ENCODE results near the gene DCAF4L1. TPM values are rescaled to one million over a fixed set of nuclear protein-coding genes. Genes with fewer than 3 reads are reported as not detected.

The DCAF4L1 gene
- total and polyA plus RNA-seq, 2 of the 4 experiments (the other 2 are of a cell fraction), result 0.07 to 0.18 TPM

DNA sequence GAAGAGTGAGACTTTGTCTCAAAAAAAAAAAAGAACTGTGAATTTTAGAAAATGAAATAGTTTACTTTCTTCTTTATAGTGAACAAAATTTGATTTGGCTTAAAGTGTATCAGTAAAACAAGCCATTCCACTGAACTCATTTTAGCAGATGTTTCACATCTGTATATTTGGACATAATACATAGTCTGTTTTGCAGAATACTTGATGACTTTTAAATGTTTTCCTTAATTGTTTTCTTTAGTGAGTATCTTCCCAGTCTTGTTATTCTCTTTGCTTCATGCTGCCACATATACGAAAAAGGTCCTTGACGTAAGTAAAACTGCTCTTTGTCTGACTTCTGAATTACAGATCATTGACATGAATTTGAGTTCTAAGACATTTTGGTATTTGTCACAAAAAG, 38.0 kb upstream of the DCAF4L1 start:
- H3K4me3 ChIP-seq (ENCODE audit: insufficient read depth, low read depth, low read length), result no peak overlapping the region
- H3K14ac ChIP-seq (replicated peaks; ENCODE audit: low read depth, low read length), result no peak overlapping the region
- H3K23ac ChIP-seq (ENCODE audit: low read depth, low read length), result no peak overlapping the region
- DNase-seq (no peak), ATAC-seq (ENCODE audit: low read depth) (no peak)
- peaks cover 2% of the 10 kb centered on the region; the same call in 1 of the 2 replicates for H3K4me1 ChIP-seq (ENCODE audit: control insufficient read depth, insufficient read depth, low read length)
- POLR2A ChIA-PET (ENCODE audit: unreplicated experiment), result no interaction called here
- intact Hi-C loops (cut with micrococcal nuclease) (no loop called here), dilution Hi-C loops (cut with HindIII; ENCODE audit: low sequenced_read_pairs, unreplicated experiment) (no loop called here), in situ Hi-C loops (cut with MboI; ENCODE audit: low sequenced_read_pairs) (no loop called here)
- no peak overlapping the region for H4K91ac ChIP-seq (ENCODE audit: insufficient read depth, low read depth, low read length)
- no peak overlapping the region for H3K4me2 ChIP-seq (ENCODE audit: low read depth, low read length)
- H3K79me1 ChIP-seq (ENCODE audit: low read depth in 1 of 2, low read length in 2 of 2), result peaks cover 7 to 11% of the 10 kb centered on the region in 2 experiments
- no TSS peak for BruUV-seq (replicated peaks)
- H3K27me3 ChIP-seq (ENCODE audit: control insufficient read depth, insufficient read depth, low read length), result no peaks in the 10 kb centered on the region
- H2BK5ac ChIP-seq (ENCODE audit: low read depth, low read length, poor library complexity, severe bottlenecking), result no peak overlapping the region
- no peak overlapping the region for H2BK15ac ChIP-seq (ENCODE audit: low read depth, low read length)
- H2BK120ac ChIP-seq (ENCODE audit: low read depth, low read length), result no peak overlapping the region
- no peak overlapping the region for H2BK20ac ChIP-seq (ENCODE audit: low read depth, low read length)
- H2AFZ ChIP-seq (replicated peaks; ENCODE audit: low read length, poor library complexity), result no peak overlapping the region
- no peaks in the 10 kb centered on the region for H3K9me3 ChIP-seq (ENCODE audit: control insufficient read depth, insufficient read depth, low read length)
- no peak overlapping the region for H4K8ac ChIP-seq (ENCODE audit: low read depth in 2 of 2, low read length in 2 of 2)
- no peak overlapping the region for H3K18ac ChIP-seq (ENCODE audit: low read depth, low read length)
- H3K9ac ChIP-seq (ENCODE audit: low read depth, low read length), result no peak overlapping the region
- 0 out of 2 replicates have a peak, but pooled peaks cover 2% of the 10 kb centered on the region for H3K9me1 ChIP-seq (ENCODE audit: insufficient read depth, low read length)
- no peak overlapping the region for H2AK9ac ChIP-seq (replicated peaks; ENCODE audit: low read depth, low read length, poor library complexity)
- H3K4ac ChIP-seq (ENCODE audit: low read depth, low read length), result no peak overlapping the region
- peaks cover 4% of the 10 kb centered on the region; the same call in 1 of the 2 replicates for H4K20me1 ChIP-seq (ENCODE audit: insufficient read depth, low read length)
- no peak overlapping the region for H2AK5ac ChIP-seq (ENCODE audit: low read depth, low read length)
- TF ChIP-seq RAD21 (IDR thresholded peaks at IDR 0.05; ENCODE audit: low read length), result no peak
- TF ChIP-seq MXI1 (IDR thresholded peaks at IDR 0.05; ENCODE audit: borderline replicate concordance, low read depth, low read length), result no peak
- no peak for TF ChIP-seq BHLHE40 (IDR thresholded peaks at IDR 0.05; ENCODE audit: low read depth, low read length)
- no peak for TF ChIP-seq MAFK (IDR thresholded peaks at IDR 0.05; ENCODE audit: low read depth, low read length)
- TF ChIP-seq CEBPB (IDR thresholded peaks at IDR 0.05; ENCODE audit: low read depth, low read length), result no peak
- TF ChIP-seq NFE2L2 (IDR thresholded peaks at IDR 0.05; ENCODE audit: low read depth, low read length), result no peak
- TF ChIP-seq FOS (IDR thresholded peaks at IDR 0.05; ENCODE audit: low read depth, low read length), result no peak
- TF ChIP-seq POLR2A (IDR thresholded peaks at IDR 0.05; ENCODE audit: low read depth, low read length), result no peak
- TF ChIP-seq MAZ (IDR thresholded peaks at IDR 0.05; ENCODE audit: borderline replicate concordance, low read depth, low read length), result no peak
- no peak for TF ChIP-seq RCOR1 (IDR thresholded peaks at IDR 0.05; ENCODE audit: insufficient replicate concordance, low read length)
- no peak for TF ChIP-seq RFX5 (IDR thresholded peaks at IDR 0.05; ENCODE audit: low read depth, low read length)
- no peak for TF ChIP-seq CHD1 (IDR thresholded peaks at IDR 0.05; ENCODE audit: low read depth, low read length)
- TF ChIP-seq, protein P1, sequence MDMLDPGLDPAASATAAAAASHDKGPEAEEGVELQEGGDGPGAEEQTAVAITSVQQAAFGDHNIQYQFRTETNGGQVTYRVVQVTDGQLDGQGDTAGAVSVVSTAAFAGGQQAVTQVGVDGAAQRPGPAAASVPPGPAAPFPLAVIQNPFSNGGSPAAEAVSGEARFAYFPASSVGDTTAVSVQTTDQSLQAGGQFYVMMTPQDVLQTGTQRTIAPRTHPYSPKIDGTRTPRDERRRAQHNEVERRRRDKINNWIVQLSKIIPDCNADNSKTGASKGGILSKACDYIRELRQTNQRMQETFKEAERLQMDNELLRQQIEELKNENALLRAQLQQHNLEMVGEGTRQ (IDR thresholded peaks at IDR 0.05; ENCODE audit: low read depth, low read length), result no peak
- no peak for TF ChIP-seq SMC3 (IDR thresholded peaks at IDR 0.05; ENCODE audit: low read depth, low read length)
- TF ChIP-seq, protein P2, sequence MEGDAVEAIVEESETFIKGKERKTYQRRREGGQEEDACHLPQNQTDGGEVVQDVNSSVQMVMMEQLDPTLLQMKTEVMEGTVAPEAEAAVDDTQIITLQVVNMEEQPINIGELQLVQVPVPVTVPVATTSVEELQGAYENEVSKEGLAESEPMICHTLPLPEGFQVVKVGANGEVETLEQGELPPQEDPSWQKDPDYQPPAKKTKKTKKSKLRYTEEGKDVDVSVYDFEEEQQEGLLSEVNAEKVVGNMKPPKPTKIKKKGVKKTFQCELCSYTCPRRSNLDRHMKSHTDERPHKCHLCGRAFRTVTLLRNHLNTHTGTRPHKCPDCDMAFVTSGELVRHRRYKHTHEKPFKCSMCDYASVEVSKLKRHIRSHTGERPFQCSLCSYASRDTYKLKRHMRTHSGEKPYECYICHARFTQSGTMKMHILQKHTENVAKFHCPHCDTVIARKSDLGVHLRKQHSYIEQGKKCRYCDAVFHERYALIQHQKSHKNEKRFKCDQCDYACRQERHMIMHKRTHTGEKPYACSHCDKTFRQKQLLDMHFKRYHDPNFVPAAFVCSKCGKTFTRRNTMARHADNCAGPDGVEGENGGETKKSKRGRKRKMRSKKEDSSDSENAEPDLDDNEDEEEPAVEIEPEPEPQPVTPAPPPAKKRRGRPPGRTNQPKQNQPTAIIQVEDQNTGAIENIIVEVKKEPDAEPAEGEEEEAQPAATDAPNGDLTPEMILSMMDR (conservative IDR thresholded peaks at IDR 0.05; ENCODE audit: low read depth, low read length), result no peak
- CTCF ChIA-PET, result interaction anchor here (0.7 kb wide), 1 partner anchor 62 kb away, joined by 3 read pairs; no protein-coding TSS in a partner anchor
- WGBS, 2 experiments (ENCODE audit: extremely low coverage in 2 of 2, insufficient read length in 1 of 2), result no CpG with 5 or more reads among the region's 2 CpGs
- peaks cover 5% of the 10 kb centered on the region for H3K36me3 ChIP-seq (ENCODE audit: control insufficient read depth, insufficient read depth, low read length)
- H3K27ac ChIP-seq (ENCODE audit: insufficient read depth, low read length), result no peak overlapping the region
- H4K5ac ChIP-seq (ENCODE audit: low read depth, low read length), result no peak overlapping the region
- no peak overlapping the region for H3K56ac ChIP-seq (ENCODE audit: extremely low read depth, insufficient read depth, low read length)

Data from IMR-90 (cell line).